HEK293T (cell line): ENCODE results near the gene SPRR1A.

ENCODE experiments used
- CTCF ChIA-PET: fragments of 350-600 bp; formaldehyde crosslinking; extraction: SDS; loops from one replicate; lab custom pipeline; 2021; ENCODE audit warnings: antibody characterized with exemption, inconsistent platforms; lab: Yijun Ruan, JAX
- POLR2A ChIA-PET: fragments of 350-600 bp; formaldehyde crosslinking; extraction: SDS; loops from one replicate; lab custom pipeline; 2020; ENCODE audit warnings: antibody characterized with exemption, inconsistent platforms; lab: Yijun Ruan, JAX
- DNase-seq: peaks from one replicate; pipeline ENCODE4 v3.0.0; 2012; ENCODE audit warnings: mixed read lengths; ENCODE audit errors: extremely low spot score
- ARNT ChIP-seq: fragments of 450-650 bp; IDR thresholded peaks from 2 replicates; pipeline ENCODE4 v1.6.1; 2017; ENCODE audit warnings: mild to moderate bottlenecking
- BHLHE40 ChIP-seq: fragments of 450-650 bp; IDR thresholded peaks from 2 replicates; pipeline ENCODE4 v1.6.1; 2016; ENCODE audit warnings: mild to moderate bottlenecking, moderate library complexity, borderline replicate concordance
- CTBP1 ChIP-seq: fragments of 450-650 bp; IDR thresholded peaks from 2 replicates; pipeline ENCODE4 v1.6.1; 2016; ENCODE audit warnings: borderline replicate concordance
- ELF4 ChIP-seq: fragments of 450-650 bp; IDR thresholded peaks from 2 replicates; pipeline ENCODE4 v1.6.1; 2017; ENCODE audit warnings: antibody characterized with exemption
- FOXA1 ChIP-seq: fragments of 450-650 bp; IDR thresholded peaks from 2 replicates; pipeline ENCODE4 v1.6.1; 2016; ENCODE audit warnings: mild to moderate bottlenecking
- FOXK2 ChIP-seq: fragments of 450-650 bp; IDR thresholded peaks from 2 replicates; pipeline ENCODE4 v1.6.1; 2016; ENCODE audit warnings: mild to moderate bottlenecking
- FOXM1 ChIP-seq: fragments of 450-650 bp; IDR thresholded peaks from 2 replicates; pipeline ENCODE4 v1.6.1; 2017; ENCODE audit warnings: mild to moderate bottlenecking, borderline replicate concordance
- HDGF ChIP-seq: fragments of 450-650 bp; IDR thresholded peaks from 2 replicates; pipeline ENCODE4 v1.6.1; 2017; ENCODE audit warnings: antibody characterized with exemption, borderline replicate concordance
- L3MBTL2 ChIP-seq: fragments of 450-650 bp; conservative IDR thresholded peaks from 2 replicates; pipeline ENCODE4 v1.6.1; 2016; ENCODE audit warnings: mild to moderate bottlenecking
- LEF1 ChIP-seq: fragments of 450-650 bp; IDR thresholded peaks from 2 replicates; pipeline ENCODE4 v1.6.1; 2017; ENCODE audit warnings: mild to moderate bottlenecking, borderline replicate concordance
- NFRKB ChIP-seq: fragments of 450-650 bp; IDR thresholded peaks from 2 replicates; pipeline ENCODE4 v1.6.1; 2016; ENCODE audit warnings: mild to moderate bottlenecking, moderate library complexity
- SP1 ChIP-seq: fragments of 450-650 bp; IDR thresholded peaks from 2 replicates; pipeline ENCODE4 v1.6.1; 2017
- SUZ12 ChIP-seq: fragments of 450-650 bp; IDR thresholded peaks from 2 replicates; pipeline ENCODE4 v1.6.1; 2016; ENCODE audit warnings: mild to moderate bottlenecking
- TARDBP ChIP-seq: fragments of 450-650 bp; IDR thresholded peaks from 2 replicates; pipeline ENCODE4 v1.6.1; 2016
- ZNF384 ChIP-seq: fragments of 450-650 bp; IDR thresholded peaks from 2 replicates; pipeline ENCODE4 v1.6.1; 2016
- TF ChIP-seq, protein P1 (sequence below): fragments of 450-650 bp; IDR thresholded peaks from 2 replicates; pipeline ENCODE4 v1.6.1; 2016

The SPRR1A gene

DNA sequence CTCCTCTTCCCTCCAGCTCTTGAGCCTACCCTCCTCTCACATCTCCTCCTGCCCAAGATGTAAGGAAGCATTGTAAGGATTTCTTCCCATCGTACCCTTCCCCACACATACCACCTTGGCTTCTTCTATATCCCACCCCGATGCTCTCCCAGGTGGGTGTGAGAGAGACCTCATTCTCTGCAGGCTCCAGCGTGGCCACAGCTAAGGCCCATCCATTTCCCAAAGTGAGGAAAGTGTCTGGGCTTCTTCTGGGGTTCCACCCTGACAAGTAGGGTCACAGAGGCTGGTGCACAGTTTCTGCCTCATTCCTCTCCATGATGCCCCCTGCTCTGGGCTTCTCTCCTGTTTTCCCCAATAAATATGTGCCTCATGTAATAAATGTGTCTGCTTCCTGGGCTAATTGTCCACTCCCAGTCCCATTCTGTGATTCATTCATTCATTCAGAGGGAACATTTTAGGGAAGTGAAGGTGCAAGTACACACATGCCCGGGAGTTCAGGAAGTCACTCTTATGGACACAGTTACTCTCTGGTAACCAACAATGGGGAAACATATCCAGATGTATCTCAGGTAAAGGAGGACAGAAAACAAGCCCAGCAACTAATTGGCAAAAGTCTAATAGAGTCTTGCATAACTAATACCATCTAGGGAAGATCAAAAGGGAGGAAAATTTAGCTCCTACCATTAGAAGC is 11.5 kb upstream of the SPRR1A start:
- no peak for DNase-seq
- ChIA-PET POLR2A (no interaction called here), CTCF (no interaction called here)
- TF ChIP-seq BHLHE40 (no peak), ARNT (no peak), ZNF384 (no peak), CTBP1 (no peak), L3MBTL2 (no peak), NFRKB (no peak), SUZ12 (no peak), FOXM1 (no peak), TARDBP (no peak), LEF1 (no peak), FOXK2 (no peak), ELF4 (no peak), HDGF (no peak), FOXA1 (no peak), SP1 (no peak)
- TF ChIP-seq, protein P1, sequence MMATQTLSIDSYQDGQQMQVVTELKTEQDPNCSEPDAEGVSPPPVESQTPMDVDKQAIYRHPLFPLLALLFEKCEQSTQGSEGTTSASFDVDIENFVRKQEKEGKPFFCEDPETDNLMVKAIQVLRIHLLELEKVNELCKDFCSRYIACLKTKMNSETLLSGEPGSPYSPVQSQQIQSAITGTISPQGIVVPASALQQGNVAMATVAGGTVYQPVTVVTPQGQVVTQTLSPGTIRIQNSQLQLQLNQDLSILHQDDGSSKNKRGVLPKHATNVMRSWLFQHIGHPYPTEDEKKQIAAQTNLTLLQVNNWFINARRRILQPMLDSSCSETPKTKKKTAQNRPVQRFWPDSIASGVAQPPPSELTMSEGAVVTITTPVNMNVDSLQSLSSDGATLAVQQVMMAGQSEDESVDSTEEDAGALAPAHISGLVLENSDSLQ = no peak

DNA sequence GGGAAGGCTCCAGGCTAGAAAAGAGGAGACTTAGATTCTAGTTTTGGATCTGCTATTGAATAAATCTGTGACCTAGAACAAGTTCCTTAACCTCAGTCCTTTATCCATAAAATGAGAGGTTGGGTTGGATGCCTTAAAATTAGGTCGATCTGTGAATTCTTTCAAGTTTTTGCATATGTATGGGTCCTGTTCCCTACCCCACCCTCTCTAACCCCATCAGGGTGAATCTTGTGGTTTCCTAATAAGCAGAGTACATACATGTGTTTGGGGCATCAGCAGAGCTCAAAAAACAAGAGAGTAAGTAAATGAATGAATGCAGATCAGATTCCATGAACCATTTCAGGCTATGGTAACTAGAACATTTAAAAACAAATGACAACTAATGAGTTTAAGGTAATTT is 7.2 kb upstream of the SPRR1A start:
- TF ChIP-seq SP1 = no peak
- no peak for TF ChIP-seq TARDBP
- no peak for TF ChIP-seq SUZ12
- no peak for TF ChIP-seq ARNT
- TF ChIP-seq BHLHE40 = no peak
- TF ChIP-seq FOXK2 = no peak
- TF ChIP-seq FOXA1 = no peak
- TF ChIP-seq NFRKB = no peak
- TF ChIP-seq CTBP1 = no peak
- TF ChIP-seq ELF4 = no peak
- no peak for TF ChIP-seq LEF1
- TF ChIP-seq ZNF384 = no peak
- TF ChIP-seq, protein P1 = no peak
- ChIA-PET POLR2A (no interaction called here), CTCF (no interaction called here)
- DNase-seq = no peak

DNA sequence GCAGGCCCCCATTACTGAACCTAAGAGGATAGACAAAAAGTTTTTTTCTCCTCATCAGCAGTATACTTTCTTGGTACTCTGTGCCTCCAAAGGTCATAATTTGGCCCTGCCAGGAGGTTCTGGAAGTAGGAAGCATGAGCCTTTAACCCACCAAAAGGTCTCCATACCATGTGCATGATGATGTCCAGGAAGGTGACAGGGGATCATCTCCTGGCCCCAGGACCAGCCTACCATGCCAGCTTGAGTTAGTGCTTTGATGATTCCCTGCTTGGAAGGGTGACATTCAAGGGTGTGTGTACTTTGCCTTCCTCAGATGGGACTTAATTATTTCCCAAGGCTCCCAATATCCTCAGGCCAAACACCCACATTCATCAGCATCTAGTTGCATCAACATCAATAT is 6.3 kb upstream of the SPRR1A start:
- ChIA-PET CTCF (no interaction called here), POLR2A (no interaction called here)
- TF ChIP-seq LEF1 (no peak), FOXM1 (no peak), FOXA1 (no peak), BHLHE40 (no peak), SP1 (no peak), HDGF (no peak), SUZ12 (no peak), TARDBP (no peak)
- TF ChIP-seq, protein P1 = no peak
- DNase-seq = no peak

DNA sequence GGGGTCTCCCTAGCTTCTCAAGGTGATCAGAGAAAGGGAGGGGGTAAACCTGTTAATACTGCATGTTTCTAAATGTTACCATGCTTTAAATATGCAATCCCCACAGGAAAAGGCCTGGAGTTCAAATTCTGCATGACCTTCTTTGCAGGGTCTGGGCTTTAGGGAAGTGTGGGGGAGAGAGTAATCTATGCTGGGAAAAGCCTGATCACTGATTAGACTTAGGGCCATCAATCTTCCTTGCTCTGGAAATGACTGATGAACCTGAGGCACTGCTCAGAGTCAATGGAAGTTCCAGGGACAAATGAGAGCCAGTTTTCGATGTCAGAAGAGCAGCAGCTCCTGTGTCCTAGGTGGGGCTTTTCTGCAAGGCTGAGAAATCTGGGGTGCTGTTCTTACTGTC is 3.2 kb upstream of the SPRR1A start:
- TF ChIP-seq LEF1 (no peak), ELF4 (no peak), FOXK2 (no peak), FOXA1 (no peak), NFRKB (no peak), FOXM1 (no peak), SP1 (no peak), TARDBP (no peak), CTBP1 (no peak)
- ChIA-PET CTCF (interaction anchor here (0.6 kb wide), 1 partner anchor 34 kb away, joined by 3 read pairs; no protein-coding TSS in a partner anchor), POLR2A (no interaction called here)
- DNase-seq = no peak

DNA sequence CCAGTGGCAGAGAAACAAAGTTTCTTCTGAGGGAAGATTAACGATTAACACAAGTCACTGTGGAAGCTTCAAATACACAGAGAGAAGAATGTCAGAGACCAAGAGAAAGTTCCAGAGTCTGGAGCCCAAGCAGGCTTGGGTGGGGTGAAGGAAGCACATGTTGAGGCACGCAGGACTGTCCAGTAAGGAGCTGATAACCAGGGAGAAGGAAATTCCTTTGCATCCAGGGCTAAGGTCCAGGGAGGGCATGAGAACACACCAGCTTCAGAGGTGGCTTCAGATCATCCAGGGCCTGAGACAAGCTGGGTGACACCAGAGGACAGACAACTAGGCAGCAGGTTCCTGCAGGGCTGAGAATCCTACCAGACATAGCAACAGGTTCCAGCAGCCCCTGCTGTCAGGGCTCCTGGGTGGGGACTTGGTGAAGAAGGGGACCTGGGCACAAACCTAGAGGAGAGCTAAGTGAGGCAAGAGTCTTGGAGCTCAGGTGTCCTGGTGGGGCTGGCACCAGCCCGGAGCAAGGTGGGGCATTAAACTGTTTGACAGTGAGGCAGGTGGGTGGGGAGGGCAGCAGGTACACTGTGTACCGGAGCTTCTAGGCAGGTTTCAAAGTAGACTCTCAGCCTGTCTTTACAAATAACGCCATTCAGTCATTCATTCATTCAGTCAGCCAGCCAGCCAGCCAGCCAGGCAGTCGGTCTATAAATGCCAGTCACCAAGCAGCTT is 2.6 kb upstream of the SPRR1A start:
- CTCF ChIA-PET = interaction anchor here (0.6 kb wide), 1 partner anchor 35 kb away, joined by 3 read pairs; no protein-coding TSS in a partner anchor
- no peak for DNase-seq
- POLR2A ChIA-PET = no interaction called here
- no peak for TF ChIP-seq FOXM1
- no peak for TF ChIP-seq SP1
- no peak for TF ChIP-seq L3MBTL2

DNA sequence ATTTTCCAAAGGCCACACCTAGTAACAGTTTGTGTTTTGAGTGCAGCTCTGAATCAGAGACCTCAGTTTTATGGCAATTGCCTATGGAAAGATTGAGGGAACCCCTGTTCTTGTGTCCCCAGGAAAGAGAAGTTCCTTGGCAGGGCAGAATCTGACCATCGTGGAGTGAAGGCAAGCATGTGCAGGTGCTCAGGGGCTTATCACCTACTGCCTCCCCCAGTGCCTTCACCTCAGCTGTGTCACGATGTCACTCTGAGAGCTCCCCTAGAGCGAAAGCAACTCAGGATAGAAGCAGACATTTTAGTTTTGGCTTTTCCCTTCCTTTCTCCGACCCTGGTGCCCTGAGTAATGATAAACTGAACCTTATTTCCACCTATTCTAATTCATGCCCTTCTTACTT is 1.8 kb upstream of the SPRR1A start:
- POLR2A ChIA-PET = no interaction called here
- CTCF ChIA-PET = no interaction called here
- DNase-seq = no peak

More for the DNA sequence above, 1.8 kb upstream of the SPRR1A start:
- no peak for TF ChIP-seq LEF1
- TF ChIP-seq ZNF384 = no peak
